Mononuclear cell (primary cell): ENCODE measurements around the gene PRKCE. TPM values are rescaled to one million over a fixed set of nuclear protein-coding genes. Genes with fewer than 3 reads are reported as not detected.

Source experiments
- H3K27me3 ChIP-seq: 2 replicates; pipeline ENCODE4 v1.6.0; 2011; ENCODE audit warnings: low read length, control low read depth; ENCODE audit not compliant: insufficient read depth
- H3K4me1 ChIP-seq: 2 replicates; pipeline ENCODE4 v1.5.1; 2011; ENCODE audit warnings: mild to moderate bottlenecking, low read length, control low read depth; ENCODE audit not compliant: insufficient read depth
- H3K4me3 ChIP-seq: 2 replicates; pipeline ENCODE4 v1.5.1; 2011; ENCODE audit warnings: mild to moderate bottlenecking, low read length, moderate library complexity
- H3K9me3 ChIP-seq: 2 replicates; pipeline ENCODE4 v1.5.1; 2011; ENCODE audit warnings: low read depth, mild to moderate bottlenecking, control low read depth, low read length
- total RNA-seq: library from RNA; depleted of rRNA; stranded (reverse); fragments of >200 nt; gene quantifications from one replicate; pipeline ENCODE4 v1.2.3, GENCODE V29; 2012

Gene PRKCE
- total RNA-seq, 1 donor = 13.6 TPM

DNA sequence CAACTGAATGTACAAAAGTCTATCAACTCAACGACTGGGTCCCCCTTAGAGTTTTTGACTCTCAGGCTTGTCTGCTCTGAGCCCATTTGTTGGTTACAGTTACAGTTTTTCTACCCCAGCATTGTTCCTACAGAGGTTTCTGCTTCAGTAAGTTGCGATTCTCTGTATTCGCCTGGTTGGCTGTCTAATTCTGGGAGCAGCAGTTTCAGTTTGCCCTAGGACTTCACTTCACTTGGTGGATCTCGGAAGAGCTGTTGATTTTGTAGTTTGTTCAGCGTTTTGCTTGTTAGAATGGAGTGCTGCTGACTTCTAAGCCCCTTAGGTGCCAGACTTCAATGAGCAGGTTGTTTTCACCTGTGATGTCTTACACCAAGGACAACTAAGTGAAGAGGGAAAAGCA is 349.2 kb downstream of the PRKCE start:
- Histone ChIP-seq H3K4me3 (no peak overlapping the region), H3K27me3 (no peaks in the 10 kb centered on the region), H3K9me3 (no peaks in the 10 kb centered on the region), H3K4me1 (no peaks in the 10 kb centered on the region)

DNA sequence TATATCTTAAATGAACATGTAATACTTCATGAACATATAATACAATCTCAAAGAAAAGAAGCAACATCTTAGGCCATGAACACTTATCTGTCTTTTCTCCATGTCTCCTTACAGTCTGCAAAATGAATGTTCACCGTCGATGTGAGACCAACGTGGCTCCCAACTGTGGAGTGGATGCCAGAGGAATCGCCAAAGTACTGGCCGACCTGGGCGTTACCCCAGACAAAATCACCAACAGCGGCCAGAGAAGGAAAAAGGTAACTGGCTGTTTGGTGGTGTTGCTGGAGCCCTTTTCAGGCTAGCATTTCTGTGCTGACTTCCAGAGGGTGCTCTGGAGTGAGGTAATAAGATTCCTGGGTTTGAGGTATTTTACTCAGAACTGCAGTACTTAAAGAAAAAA is 349.8 kb downstream of the PRKCE start:
- Histone ChIP-seq H3K9me3 (no peaks in the 10 kb centered on the region), H3K4me1 (no peaks in the 10 kb centered on the region), H3K27me3 (no peaks in the 10 kb centered on the region), H3K4me3 (no peak overlapping the region)

DNA sequence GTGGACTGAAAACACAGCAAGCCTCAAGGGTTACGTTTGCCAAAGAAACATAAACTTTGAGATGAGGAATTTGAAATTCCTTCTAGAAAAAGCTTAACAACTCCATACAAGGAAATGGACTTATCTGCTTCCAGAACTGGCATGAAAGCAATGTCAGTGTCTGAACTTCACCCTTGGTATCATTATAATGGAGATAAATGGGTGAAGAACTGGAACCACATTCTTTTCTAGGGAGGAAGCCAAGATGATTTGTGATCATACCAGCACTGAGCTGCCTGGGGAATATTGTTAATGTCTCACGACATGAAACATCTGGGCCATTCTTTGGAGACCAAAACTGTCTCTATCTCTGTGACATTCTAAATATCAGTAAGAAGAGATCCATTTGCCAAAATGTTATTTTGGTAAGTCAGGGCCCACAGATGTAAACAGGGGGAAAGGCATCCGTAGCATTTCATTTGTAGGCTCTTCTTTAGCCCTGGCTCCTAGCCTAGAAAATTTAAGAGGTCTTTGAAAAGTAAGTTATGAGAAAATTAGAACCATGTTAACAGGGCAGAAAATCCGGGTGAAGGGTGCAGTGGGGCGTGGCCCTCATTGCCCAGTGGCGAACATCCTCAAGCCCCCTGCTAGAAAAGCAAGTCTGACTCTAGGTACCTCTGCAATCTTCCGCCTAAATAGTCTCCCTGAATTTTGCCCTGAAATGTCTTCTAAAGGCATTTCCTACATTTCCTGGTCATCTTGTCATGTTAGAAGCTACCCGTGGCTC is 350.4 kb downstream of the PRKCE start:
- H3K4me1 ChIP-seq = no peaks in the 10 kb centered on the region
- no peak overlapping the region for H3K4me3 ChIP-seq
- no peaks in the 10 kb centered on the region for H3K9me3 ChIP-seq
- H3K27me3 ChIP-seq = no peaks in the 10 kb centered on the region

DNA sequence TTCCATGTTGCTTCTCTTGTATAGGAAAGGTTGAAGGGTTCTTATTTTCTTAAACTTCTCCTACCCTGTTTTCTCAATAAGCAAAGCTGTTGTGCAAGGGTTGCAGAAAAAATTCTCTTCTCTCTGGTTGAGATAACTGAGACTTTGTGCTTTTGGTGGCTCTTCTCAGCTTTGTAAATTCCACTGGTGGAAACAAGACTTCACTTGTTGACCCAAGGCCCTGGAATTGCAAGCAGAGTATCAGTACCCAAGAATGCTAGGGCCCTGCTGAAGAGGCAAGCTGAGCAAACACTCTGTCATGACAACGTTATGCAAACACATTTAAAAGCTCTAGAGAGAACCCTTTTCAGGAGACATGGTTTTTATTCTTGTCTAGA is 351.0 kb downstream of the PRKCE start:
- Histone ChIP-seq H3K9me3 (no peaks in the 10 kb centered on the region), H3K4me1 (no peaks in the 10 kb centered on the region), H3K4me3 (no peak overlapping the region), H3K27me3 (no peaks in the 10 kb centered on the region)

DNA sequence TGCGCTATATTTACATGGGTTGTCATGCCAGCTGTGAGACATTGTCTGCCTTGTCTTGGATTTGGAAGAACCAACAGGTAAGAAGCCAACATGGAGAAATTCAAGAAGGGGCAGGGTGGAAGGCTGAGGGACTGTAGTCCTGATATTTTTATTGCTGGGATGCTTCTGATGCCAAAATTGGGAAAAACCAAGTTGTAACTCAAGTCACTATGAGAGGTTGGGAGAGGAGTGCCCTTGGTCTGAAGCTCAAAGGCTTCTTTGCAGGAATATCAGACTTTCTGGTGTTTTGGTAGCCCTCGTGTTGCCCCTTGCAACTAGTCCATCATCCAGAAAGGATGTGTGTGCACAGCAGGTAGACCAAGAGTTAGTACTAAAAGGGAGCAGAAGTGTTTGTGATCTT is 351.5 kb downstream of the PRKCE start:
- Histone ChIP-seq H3K4me3 (no peak overlapping the region), H3K27me3 (no peaks in the 10 kb centered on the region), H3K4me1 (no peaks in the 10 kb centered on the region), H3K9me3 (no peaks in the 10 kb centered on the region)

DNA sequence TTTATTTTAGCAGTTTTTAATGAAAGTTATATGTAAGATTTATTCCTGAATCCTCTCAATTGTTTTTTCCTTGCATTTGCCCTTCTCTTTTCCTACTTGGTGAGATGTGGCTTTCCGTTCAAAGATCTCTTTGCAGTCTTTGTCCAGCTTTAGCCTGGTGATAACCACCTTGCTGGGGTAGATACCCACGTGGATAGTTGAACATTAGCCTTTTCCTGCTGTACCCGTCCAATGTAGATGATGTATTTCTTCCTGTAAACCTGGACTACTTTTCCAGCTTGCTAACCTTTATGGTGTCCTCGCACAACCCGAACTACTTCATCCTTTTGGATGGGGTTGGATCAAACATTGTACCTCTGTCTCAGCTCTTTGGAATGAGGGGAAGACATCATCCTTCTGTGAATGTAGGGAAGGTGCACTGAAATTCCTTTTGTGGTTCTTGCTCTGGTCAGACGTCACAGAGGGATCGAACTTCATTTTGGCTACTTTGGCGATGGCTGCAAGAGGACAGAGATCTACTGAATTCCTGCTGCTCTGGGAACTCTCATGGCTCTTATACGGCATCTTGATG is 352.5 kb downstream of the PRKCE start:
- no peaks in the 10 kb centered on the region for H3K9me3 ChIP-seq
- H3K4me3 ChIP-seq = no peak overlapping the region
- H3K27me3 ChIP-seq = no peaks in the 10 kb centered on the region
- H3K4me1 ChIP-seq = no peaks in the 10 kb centered on the region

DNA sequence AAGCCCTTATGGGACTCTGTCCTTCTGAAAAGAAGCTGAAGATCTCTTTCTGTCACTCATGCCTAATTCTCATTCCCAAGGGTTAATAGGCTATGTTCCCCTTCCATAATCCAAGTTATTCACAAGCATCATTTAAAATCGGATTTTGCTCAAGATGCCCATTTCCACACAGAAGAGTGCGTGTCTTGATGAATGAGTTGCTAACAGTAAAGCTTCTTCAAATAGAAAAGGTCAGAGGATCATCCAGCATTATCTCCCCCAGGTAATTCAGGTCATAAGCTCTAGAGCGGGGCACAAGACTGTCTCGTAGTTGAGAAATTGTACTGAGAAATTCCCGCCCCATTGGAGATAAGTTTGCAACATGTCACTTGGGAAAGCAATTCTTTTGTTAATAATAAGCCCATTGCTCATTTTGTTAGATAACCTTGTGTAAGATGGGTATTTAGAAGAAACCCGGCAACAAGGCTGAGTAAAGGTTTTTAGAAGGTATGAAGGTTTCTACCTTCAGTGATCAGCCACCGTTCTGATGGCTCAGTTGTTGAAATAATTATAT is 355.1 kb downstream of the PRKCE start:
- no peaks in the 10 kb centered on the region for H3K9me3 ChIP-seq
- no peaks in the 10 kb centered on the region for H3K4me1 ChIP-seq

DNA sequence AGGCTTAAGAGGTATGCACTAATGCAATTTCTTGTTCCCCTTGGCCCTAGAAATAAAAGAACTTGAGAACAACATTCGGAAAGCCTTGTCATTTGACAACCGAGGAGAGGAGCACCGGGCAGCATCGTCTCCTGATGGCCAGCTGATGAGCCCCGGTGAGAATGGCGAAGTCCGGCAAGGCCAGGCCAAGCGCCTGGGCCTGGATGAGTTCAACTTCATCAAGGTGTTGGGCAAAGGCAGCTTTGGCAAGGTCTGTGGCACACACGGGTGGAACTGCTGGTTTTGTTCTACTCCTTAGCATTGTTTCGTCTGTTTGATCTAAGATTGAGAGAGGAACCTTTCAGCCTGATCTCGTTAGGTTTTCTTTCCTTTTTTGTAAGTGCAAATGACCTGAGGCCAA is 355.9 kb downstream of the PRKCE start:
- Histone ChIP-seq H3K9me3 (no peaks in the 10 kb centered on the region), H3K4me1 (no peaks in the 10 kb centered on the region), H3K4me3 (no peak overlapping the region), H3K27me3 (no peaks in the 10 kb centered on the region)

More for the DNA sequence above, 355.1 kb downstream of the PRKCE start:
- Histone ChIP-seq H3K27me3 (no peaks in the 10 kb centered on the region), H3K4me3 (no peak overlapping the region)

DNA sequence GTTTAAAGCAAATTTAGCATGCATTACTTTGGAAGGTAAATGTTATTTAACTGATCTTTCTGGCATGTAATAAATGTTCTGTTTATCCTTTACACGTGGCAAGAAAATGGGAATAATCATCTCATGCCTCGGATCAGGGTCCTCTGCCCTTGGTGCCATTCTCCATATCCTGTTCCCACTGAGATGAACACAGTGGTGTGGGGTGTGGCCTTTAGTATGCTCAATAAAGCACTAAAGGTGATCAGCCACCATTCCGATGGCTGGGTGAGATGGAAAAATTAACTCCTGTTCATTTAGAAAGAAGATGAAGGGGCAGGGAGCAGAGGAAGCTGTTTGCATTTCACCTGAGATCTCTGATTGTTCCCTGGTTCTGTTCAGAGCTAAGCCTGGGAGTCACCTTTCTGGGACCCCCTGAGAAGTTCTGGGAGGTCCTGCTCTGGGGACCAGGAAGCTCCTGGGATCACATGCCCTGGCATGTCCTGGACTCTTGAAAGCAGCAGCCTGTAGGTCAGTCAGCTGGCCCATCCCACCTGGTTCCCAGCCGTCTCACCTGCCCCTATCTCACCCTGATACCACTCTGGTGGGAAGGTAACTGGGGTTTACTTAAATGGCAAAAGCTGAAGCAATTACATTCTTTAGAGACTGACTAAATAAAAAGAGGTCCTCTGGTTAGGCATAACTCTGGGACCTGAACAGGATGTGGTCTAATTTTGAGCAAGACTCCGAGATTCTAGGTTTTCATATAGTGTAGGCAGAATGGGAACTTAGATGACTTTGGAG is 356.8 kb downstream of the PRKCE start:
- Histone ChIP-seq H3K27me3 (no peaks in the 10 kb centered on the region), H3K4me3 (no peak overlapping the region), H3K9me3 (no peaks in the 10 kb centered on the region), H3K4me1 (no peaks in the 10 kb centered on the region)

DNA sequence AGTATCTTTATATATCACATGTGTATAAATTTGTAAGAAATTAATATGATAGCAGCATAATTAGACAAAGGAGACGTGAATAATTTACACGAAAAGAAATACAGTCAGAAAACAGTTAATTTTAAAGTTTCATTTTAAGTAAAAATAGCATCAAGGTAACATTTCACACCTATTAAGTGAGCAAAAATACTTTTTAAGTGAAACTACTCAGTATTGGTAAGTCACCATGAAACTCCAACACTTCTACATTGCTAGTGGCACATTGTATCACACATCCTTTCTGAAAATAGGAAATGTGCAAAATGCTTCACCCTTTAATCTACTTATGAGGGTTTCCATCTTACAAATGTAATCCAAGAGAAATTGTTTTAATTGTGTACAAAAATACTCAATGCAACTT is 357.8 kb downstream of the PRKCE start:
- H3K27me3 ChIP-seq = no peaks in the 10 kb centered on the region
- H3K9me3 ChIP-seq = no peaks in the 10 kb centered on the region
- H3K4me3 ChIP-seq = no peak overlapping the region
- no peaks in the 10 kb centered on the region for H3K4me1 ChIP-seq

DNA sequence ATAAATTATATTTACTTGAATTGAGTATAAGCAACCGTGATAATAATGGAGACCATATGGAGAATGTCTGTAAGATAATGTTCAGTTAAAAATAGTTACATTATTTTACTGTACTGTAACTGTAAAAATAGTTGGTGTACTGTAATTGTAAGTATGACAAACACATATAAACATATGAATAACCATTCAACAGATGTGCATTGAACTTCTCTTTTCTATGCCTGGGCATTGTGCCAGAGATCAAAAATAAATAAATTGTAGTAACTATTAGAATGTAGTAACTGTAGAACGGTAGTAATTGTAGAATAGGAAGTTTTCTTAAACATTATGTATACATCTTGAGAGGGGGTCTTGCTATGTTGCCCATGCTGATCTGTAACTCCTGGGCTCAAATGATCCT is 358.3 kb downstream of the PRKCE start:
- H3K27me3 ChIP-seq = no peaks in the 10 kb centered on the region
- H3K4me1 ChIP-seq = no peaks in the 10 kb centered on the region
- H3K4me3 ChIP-seq = no peak overlapping the region
- no peaks in the 10 kb centered on the region for H3K9me3 ChIP-seq

DNA sequence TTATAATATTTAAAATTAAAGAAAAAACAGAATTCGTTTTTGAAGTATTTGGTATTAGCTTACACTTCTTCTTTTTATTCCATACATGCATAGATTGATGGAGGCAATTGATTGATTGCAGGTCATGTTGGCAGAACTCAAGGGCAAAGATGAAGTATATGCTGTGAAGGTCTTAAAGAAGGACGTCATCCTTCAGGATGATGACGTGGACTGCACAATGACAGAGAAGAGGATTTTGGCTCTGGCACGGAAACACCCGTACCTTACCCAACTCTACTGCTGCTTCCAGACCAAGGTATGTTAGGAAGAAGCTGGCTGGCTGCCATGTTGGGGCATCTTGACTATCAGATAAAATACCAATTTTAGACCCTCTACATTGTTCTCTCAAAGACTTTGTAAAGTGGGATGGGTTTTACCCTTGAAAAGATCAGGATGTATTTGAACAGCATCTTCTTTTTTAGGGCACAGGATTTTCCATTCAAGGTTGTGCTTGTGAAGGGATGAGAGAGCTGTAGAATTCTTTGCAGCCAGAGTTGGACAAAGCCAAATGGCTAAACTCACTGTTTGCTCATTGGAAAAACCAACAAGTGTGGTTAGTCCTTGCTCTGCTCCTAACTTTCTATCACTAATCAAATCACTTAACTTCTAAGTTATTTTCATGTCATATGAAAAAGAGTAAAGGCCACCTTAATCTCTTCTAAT is 358.9 kb downstream of the PRKCE start:
- Histone ChIP-seq H3K27me3 (no peaks in the 10 kb centered on the region), H3K4me1 (no peaks in the 10 kb centered on the region), H3K4me3 (no peak overlapping the region), H3K9me3 (no peaks in the 10 kb centered on the region)

DNA sequence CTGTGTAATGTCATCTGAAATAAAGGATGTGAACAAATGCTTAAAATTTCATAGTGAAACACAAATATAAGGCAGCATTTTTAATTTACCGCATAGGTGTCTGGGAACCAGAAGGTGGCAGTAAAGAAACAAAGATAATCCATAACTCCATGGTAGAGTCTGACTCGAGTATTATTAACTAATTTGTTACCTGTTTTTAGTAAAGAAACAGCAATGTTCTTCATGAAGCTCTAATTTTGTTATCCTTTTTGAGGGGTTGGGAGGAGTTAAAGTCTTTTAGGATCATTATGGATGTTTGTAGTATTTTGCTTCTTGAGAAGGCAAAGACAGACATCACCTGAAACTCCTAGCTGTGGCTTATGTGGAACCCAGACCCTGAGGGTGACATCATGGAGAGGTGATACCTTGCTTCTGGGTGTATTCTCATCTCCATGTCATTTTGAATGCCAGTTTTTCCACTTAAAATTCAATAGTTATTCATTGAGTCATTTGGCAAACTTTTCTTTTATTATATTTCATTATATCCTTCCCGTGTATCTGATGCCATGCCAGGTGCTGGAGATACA is 359.5 kb downstream of the PRKCE start:
- H3K4me1 ChIP-seq = no peaks in the 10 kb centered on the region
- no peaks in the 10 kb centered on the region for H3K27me3 ChIP-seq

DNA sequence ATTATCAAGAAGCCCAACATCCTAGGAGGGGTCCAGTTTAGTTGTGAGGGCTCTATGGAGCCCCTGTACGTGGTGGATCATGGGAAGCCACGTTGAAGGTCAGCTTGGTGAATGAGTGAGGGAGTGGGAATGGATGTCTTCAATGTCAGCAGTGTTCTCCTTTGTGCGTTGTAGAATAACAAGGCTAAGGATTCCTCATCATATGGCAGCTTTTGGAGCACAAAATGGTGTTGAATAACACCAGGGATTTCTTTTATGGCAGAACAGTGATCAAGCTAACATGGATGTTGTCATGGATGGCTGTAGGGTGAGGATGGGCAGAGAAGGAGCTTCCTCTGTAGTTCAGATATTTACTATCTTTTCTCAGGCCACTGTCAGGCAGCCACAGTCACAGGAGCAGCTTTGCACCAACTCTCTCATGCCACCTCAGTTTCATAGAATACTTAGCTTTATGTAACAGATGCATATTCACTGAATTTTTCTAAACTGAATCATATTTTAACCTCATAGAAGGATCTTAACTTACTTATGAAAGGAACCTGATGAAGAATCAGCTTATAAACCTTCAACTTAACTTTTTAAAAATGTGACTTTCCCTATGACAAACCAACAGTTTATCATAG is 361.3 kb downstream of the PRKCE start:
- Histone ChIP-seq H3K9me3 (no peaks in the 10 kb centered on the region), H3K4me3 (no peak overlapping the region), H3K4me1 (no peaks in the 10 kb centered on the region), H3K27me3 (no peaks in the 10 kb centered on the region)

More for the DNA sequence above, 359.5 kb downstream of the PRKCE start:
- Histone ChIP-seq H3K4me3 (no peak overlapping the region), H3K9me3 (no peaks in the 10 kb centered on the region)
